K562 (cell line): Measurements from ENCODE around the gene N4BP2. TPM values are rescaled to one million over a fixed set of nuclear protein-coding genes. Genes with fewer than 3 reads are reported as not detected.

ENCODE experiments used
- ATAC-seq: fragments of 200-7000 bp; cut with Tn5 transposase; 3 replicates; pipeline ENCODE4 v1.9.1; 2020; ENCODE audit warnings: moderate library complexity
- BruUV-seq: library from RNA; stranded (reverse); fragments of 400-500 nt; replicated peaks from 2 replicates; lab custom pipeline; 2021; lab: Mats Ljungman, UMichigan
- CTCF ChIA-PET: fragments of 300-600 bp; formaldehyde crosslinking; extraction: SDS; loops from one replicate; lab custom pipeline; 2021; ENCODE audit warnings: low intra/inter-chr PET ratio; lab: Yijun Ruan, JAX
- POLR2A ChIA-PET: fragments of 300-600, 350-650 bp; sonication (Branson Sonifier 250); formaldehyde crosslinking; extraction: SDS; loops from one replicate; lab custom pipeline; 2021; ENCODE audit warnings: antibody characterized with exemption, inconsistent platforms; lab: Yijun Ruan, JAX
- DNase-seq, 4 experiments: peaks; one replicate each; pipeline versions ENCODE4 v3.0.0 to v3.0.0-alpha.2; 2011 to 2018; ENCODE audit warnings: low spot score in 3 of 4, mixed read lengths in 3 of 4; ENCODE audit errors: extremely low read depth in 1 of 4
- FAIRE-seq: peaks from 2 replicates; lab custom pipeline; 2011; peaks lifted over from hg19 to GRCh38; lab: Jason Lieb, UNC
- H2AFZ ChIP-seq: 2 replicates; pipeline ENCODE4 v1.6.0; 2011; ENCODE audit warnings: low read depth, low read length, control low read depth, inconsistent platforms
- H3K27ac ChIP-seq: fragments of 200-600 bp; 3 replicates; pipeline ENCODE4 v1.8.0; 2011; ENCODE audit warnings: low read depth, mild to moderate bottlenecking, control low read depth, inconsistent platforms, low read length, moderate library complexity, mixed read lengths; ENCODE audit errors: extremely low read depth
- H3K27me3 ChIP-seq, 2 experiments: fragments of 300-600 bp in 1 of 2; 2 replicates in 1 of 2; 3 replicates in 1 of 2; pipeline versions ENCODE4 v1.6.0 to v1.8.0; 2011; ENCODE audit warnings: inconsistent platforms in 2 of 2, low read length in 2 of 2, mild to moderate bottlenecking in 1 of 2, mixed read lengths in 1 of 2, moderate library complexity in 1 of 2; ENCODE audit not compliant: control insufficient read depth in 2 of 2, insufficient read depth in 2 of 2
- H3K36me3 ChIP-seq: fragments of 300-600 bp; 3 replicates; pipeline ENCODE4 v1.8.0; 2011; ENCODE audit warnings: mild to moderate bottlenecking, low read length, inconsistent platforms; ENCODE audit not compliant: control insufficient read depth, insufficient read depth
- H3K4me1 ChIP-seq, 2 experiments: fragments of 200-600 bp in 1 of 2; replicated peaks in 1 of 2; 2 replicates in 1 of 2; 3 replicates in 1 of 2; pipeline versions ENCODE4 v1.5.1 to v1.8.0; 2011; ENCODE audit warnings: inconsistent platforms in 2 of 2, low read length in 2 of 2, mild to moderate bottlenecking in 1 of 2, mixed read lengths in 1 of 2, moderate library complexity in 1 of 2; ENCODE audit not compliant: control insufficient read depth in 2 of 2, insufficient read depth in 2 of 2
- H3K4me2 ChIP-seq: 2 replicates; pipeline ENCODE4 v1.6.1; 2011; ENCODE audit warnings: low read length, control low read depth, inconsistent platforms, mixed read lengths; ENCODE audit not compliant: insufficient read depth
- H3K4me3 ChIP-seq: fragments of 200-600 bp; sonication (generic), shearing (Covaris generic); 2 replicates; pipeline ENCODE4 v1.5.1; 2016; ENCODE audit warnings: control low read depth, inconsistent platforms
- H3K79me2 ChIP-seq: fragments of 200-600 bp; 3 replicates; pipeline ENCODE4 v1.8.0; 2011; ENCODE audit warnings: low read length, inconsistent platforms; ENCODE audit not compliant: control insufficient read depth, insufficient read depth
- H3K9ac ChIP-seq, 2 experiments: 2 replicates each; pipeline versions ENCODE4 v1.6.0 to v1.6.1; 2011; ENCODE audit warnings: low read depth in 2 of 2, low read length in 2 of 2, control low read depth in 1 of 2, inconsistent platforms in 1 of 2, mild to moderate bottlenecking in 1 of 2, mixed read lengths in 1 of 2; ENCODE audit not compliant: insufficient read depth in 1 of 2
- H3K9me1 ChIP-seq: one replicate; pipeline ENCODE4 v1.6.0; 2011; ENCODE audit warnings: inconsistent platforms, mild to moderate bottlenecking, low read length, moderate library complexity; ENCODE audit not compliant: control insufficient read depth, insufficient read depth
- H3K9me3 ChIP-seq: replicated peaks from 2 replicates; pipeline ENCODE4 v1.5.1; 2011; ENCODE audit warnings: low read depth, low read length, inconsistent platforms; ENCODE audit not compliant: control insufficient read depth, insufficient read depth
- H4K20me1 ChIP-seq: replicated peaks from 2 replicates; pipeline ENCODE4 v1.6.1; 2011; ENCODE audit warnings: low read length, inconsistent platforms, mixed read lengths; ENCODE audit not compliant: control insufficient read depth, insufficient read depth
- ARHGAP35 ChIP-seq: fragments of 450-650 bp; IDR thresholded peaks from 2 replicates; pipeline ENCODE4 v1.6.1; 2018; ENCODE audit not compliant: partially characterized antibody
- CREB1 ChIP-seq, 2 experiments: sonication (generic) in 1 of 2; formaldehyde crosslinking in 1 of 2; IDR thresholded peaks; 2 replicates each; pipeline versions ENCODE4 v1.6.1 to v1.8.0; 2012 to 2022; ENCODE audit warnings: inconsistent platforms in 1 of 2, mild to moderate bottlenecking in 1 of 2, missing genetic modification reagents in 1 of 2, moderate library complexity in 1 of 2
- GTF2E2 ChIP-seq: fragments of 200-800 bp; sonication (Bioruptor generic); IDR thresholded peaks from 2 replicates; pipeline ENCODE4 v1.6.1; 2016; ENCODE audit warnings: missing genetic modification characterization, missing compliant biosample characterization
- HEY1 ChIP-seq: fragments of 250-450 bp; sonication (Bioruptor Pico); IDR thresholded peaks from 2 replicates; pipeline ENCODE4 v1.5.0; 2020; ENCODE audit warnings: mild to moderate bottlenecking, moderate library complexity, borderline replicate concordance
- POLR3A ChIP-seq: IDR thresholded peaks from 2 replicates; pipeline ENCODE4 v1.6.1; 2011; ENCODE audit warnings: borderline replicate concordance, mild to moderate bottlenecking, moderate library complexity; ENCODE audit not compliant: insufficient read length, insufficient read depth; ENCODE audit errors: extremely low read depth
- RFX1 ChIP-seq: fragments of 450-650 bp; IDR thresholded peaks from 2 replicates; pipeline ENCODE4 v1.6.1; 2016; ENCODE audit warnings: mild to moderate bottlenecking, moderate library complexity
- XRCC3 ChIP-seq: fragments of 450-650 bp; IDR thresholded peaks from 2 replicates; pipeline ENCODE4 v1.6.1; 2017; ENCODE audit warnings: mild to moderate bottlenecking, moderate library complexity
- XRCC5 ChIP-seq: fragments of 200-400 bp; formaldehyde crosslinking; IDR thresholded peaks from 2 replicates; pipeline ENCODE4 v1.6.1; 2017; ENCODE audit warnings: low read depth, mild to moderate bottlenecking, low read length
- WGBS: fragments of 100-300 bp; shearing (Covaris generic); methylation state at CpG from one replicate; pipeline ENCODE4 v1.1.6; 2016; ENCODE audit warnings: low coverage, mixed read lengths; ENCODE audit not compliant: insufficient coverage; ENCODE audit errors: missing lambda C conversion rate; 5-methylcytosine and 5-hydroxymethylcytosine counted together
- in situ Hi-C: fragments of 300-500 bp; cut with MboI; formaldehyde crosslinking; loops from 4 replicates; pipeline ENCODE4 v1.15.0; 2018; ENCODE audit warnings: inconsistent platforms, mixed read lengths
- intact Hi-C: fragments of 100-400 bp; cut with micrococcal nuclease; formaldehyde crosslinking; loops from 2 replicates; pipeline ENCODE4 v1.14.2; 2022
- polyA plus RNA-seq, 8 experiments: library from polyadenylated mRNA; depleted of rRNA in 4 of 8; stranded (reverse) in 5 of 8; unstranded in 3 of 8; fragments of >200 nt; fragmentation: Nextera tagmentation in 2 of 8; fragmentation: Illumina TruSeq in 1 of 8; extraction: Ambion mirVana in 2 of 8; extraction: Trizol in 1 of 8; gene quantifications; 2 replicates each; pipeline versions ENCODE4 v1.2.1 to v1.2.3, GENCODE V29; 2011 to 2014; ENCODE audit warnings: inconsistent platforms in 1 of 8, missing spikeins in 1 of 8
- total RNA-seq, 7 experiments: library from RNA; depleted of rRNA in 6 of 7; stranded (reverse); fragments of >200 nt in 6 of 7; fragmentation: Illumina TruSeq in 2 of 7; extraction: Trizol in 2 of 7; gene quantifications; 2 replicates each; pipeline versions ENCODE4 v1.2.1 to v1.2.3, GENCODE V29; 2011 to 2021; ENCODE audit warnings: low replicate concordance in 1 of 7
- TF ChIP-seq, protein P1 (sequence below): fragments of 200-600 bp; sonication (generic); IDR thresholded peaks from one replicate; pipeline ENCODE4 v1.6.1; 2012; ENCODE audit warnings: mild to moderate bottlenecking, low read depth, low read length, inconsistent platforms

Gene N4BP2
- total and polyA plus RNA-seq, 9 of the 15 experiments (the other 6 are each of a cell fraction or from before 2014, with no cell fraction given) = 2.7 to 12.6 (median 7.6) TPM

DNA sequence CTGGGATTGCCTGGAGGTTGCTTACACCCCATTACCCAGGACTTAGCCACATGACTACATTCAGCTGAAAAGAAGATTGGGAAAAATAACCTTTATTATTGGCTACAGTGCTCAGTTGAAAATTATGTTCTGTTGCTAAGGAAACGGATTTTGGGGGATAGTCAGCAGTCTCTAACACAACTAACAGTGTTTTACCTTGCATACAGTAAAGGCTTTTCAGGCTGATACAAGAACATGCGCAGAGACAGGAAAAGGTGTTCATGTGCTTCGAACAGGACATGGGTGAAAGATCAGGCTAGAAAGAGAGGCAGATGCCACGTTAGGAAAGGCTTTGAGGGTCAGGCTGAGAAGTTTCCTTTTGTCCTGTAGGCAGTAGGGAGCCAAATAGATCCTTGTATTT lies 125.4 kb downstream of the N4BP2 start:
- intact Hi-C loops = no loop called here
- CTCF ChIA-PET = no interaction called here

More for the DNA sequence above, 125.4 kb downstream of the N4BP2 start:
- FAIRE-seq = no peak
- ATAC-seq = no peak
- Histone ChIP-seq H3K9me3 (no peaks in the 10 kb centered on the region), H4K20me1 (no peaks in the 10 kb centered on the region), H3K79me2 (no peaks in the 10 kb centered on the region), H3K4me1 (peaks cover 0 to under 1% of the 10 kb centered on the region in 2 experiments; a peak in 2 of 5 replicates), H3K36me3 (no peaks in the 10 kb centered on the region), H3K4me2 (no peak overlapping the region), H3K27me3 (no peaks in the 10 kb centered on the region), H3K27ac (no peak overlapping the region), H3K4me3 (no peak overlapping the region), H3K9ac (no peak overlapping the region), H3K9me1 (no peaks in the 10 kb centered on the region), H2AFZ (peak overlapping the region; percentile 16; the same call in 1 of the 2 replicates)
- POLR2A ChIA-PET = interaction anchor here (1.0 kb wide), 1 partner anchor 27 kb away, joined by 3 read pairs; no protein-coding TSS in a partner anchor
- TF ChIP-seq RFX1 (peak; percentile 49), XRCC5 (no peak), HEY1 (CRISPR knock-in tag) (no peak), CREB1 (IDR thresholded peaks at IDR 0.05) (no peak), CREB1 (CRISPR knock-in tag; IDR thresholded peaks at IDR 0.05) (no peak), GTF2E2 (tag) (no peak), ARHGAP35 (no peak), XRCC3 (no peak), POLR3A (no peak)
- TF ChIP-seq, protein P1, sequence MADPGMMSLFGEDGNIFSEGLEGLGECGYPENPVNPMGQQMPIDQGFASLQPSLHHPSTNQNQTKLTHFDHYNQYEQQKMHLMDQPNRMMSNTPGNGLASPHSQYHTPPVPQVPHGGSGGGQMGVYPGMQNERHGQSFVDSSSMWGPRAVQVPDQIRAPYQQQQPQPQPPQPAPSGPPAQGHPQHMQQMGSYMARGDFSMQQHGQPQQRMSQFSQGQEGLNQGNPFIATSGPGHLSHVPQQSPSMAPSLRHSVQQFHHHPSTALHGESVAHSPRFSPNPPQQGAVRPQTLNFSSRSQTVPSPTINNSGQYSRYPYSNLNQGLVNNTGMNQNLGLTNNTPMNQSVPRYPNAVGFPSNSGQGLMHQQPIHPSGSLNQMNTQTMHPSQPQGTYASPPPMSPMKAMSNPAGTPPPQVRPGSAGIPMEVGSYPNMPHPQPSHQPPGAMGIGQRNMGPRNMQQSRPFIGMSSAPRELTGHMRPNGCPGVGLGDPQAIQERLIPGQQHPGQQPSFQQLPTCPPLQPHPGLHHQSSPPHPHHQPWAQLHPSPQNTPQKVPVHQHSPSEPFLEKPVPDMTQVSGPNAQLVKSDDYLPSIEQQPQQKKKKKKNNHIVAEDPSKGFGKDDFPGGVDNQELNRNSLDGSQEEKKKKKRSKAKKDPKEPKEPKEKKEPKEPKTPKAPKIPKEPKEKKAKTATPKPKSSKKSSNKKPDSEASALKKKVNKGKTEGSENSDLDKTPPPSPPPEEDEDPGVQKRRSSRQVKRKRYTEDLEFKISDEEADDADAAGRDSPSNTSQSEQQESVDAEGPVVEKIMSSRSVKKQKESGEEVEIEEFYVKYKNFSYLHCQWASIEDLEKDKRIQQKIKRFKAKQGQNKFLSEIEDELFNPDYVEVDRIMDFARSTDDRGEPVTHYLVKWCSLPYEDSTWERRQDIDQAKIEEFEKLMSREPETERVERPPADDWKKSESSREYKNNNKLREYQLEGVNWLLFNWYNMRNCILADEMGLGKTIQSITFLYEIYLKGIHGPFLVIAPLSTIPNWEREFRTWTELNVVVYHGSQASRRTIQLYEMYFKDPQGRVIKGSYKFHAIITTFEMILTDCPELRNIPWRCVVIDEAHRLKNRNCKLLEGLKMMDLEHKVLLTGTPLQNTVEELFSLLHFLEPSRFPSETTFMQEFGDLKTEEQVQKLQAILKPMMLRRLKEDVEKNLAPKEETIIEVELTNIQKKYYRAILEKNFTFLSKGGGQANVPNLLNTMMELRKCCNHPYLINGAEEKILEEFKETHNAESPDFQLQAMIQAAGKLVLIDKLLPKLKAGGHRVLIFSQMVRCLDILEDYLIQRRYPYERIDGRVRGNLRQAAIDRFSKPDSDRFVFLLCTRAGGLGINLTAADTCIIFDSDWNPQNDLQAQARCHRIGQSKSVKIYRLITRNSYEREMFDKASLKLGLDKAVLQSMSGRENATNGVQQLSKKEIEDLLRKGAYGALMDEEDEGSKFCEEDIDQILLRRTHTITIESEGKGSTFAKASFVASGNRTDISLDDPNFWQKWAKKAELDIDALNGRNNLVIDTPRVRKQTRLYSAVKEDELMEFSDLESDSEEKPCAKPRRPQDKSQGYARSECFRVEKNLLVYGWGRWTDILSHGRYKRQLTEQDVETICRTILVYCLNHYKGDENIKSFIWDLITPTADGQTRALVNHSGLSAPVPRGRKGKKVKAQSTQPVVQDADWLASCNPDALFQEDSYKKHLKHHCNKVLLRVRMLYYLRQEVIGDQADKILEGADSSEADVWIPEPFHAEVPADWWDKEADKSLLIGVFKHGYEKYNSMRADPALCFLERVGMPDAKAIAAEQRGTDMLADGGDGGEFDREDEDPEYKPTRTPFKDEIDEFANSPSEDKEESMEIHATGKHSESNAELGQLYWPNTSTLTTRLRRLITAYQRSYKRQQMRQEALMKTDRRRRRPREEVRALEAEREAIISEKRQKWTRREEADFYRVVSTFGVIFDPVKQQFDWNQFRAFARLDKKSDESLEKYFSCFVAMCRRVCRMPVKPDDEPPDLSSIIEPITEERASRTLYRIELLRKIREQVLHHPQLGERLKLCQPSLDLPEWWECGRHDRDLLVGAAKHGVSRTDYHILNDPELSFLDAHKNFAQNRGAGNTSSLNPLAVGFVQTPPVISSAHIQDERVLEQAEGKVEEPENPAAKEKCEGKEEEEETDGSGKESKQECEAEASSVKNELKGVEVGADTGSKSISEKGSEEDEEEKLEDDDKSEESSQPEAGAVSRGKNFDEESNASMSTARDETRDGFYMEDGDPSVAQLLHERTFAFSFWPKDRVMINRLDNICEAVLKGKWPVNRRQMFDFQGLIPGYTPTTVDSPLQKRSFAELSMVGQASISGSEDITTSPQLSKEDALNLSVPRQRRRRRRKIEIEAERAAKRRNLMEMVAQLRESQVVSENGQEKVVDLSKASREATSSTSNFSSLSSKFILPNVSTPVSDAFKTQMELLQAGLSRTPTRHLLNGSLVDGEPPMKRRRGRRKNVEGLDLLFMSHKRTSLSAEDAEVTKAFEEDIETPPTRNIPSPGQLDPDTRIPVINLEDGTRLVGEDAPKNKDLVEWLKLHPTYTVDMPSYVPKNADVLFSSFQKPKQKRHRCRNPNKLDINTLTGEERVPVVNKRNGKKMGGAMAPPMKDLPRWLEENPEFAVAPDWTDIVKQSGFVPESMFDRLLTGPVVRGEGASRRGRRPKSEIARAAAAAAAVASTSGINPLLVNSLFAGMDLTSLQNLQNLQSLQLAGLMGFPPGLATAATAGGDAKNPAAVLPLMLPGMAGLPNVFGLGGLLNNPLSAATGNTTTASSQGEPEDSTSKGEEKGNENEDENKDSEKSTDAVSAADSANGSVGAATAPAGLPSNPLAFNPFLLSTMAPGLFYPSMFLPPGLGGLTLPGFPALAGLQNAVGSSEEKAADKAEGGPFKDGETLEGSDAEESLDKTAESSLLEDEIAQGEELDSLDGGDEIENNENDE = no peak
- BruUV-seq = no TSS peak
- no peak for DNase-seq
- in situ Hi-C loops = no loop called here
- WGBS = 60% methylated on average over 4 of the region's 4 CpGs
